ENCODE measurements around the gene POMGNT1.
A peak's percentile ranks its signal among the peaks of the same experiment; 100 is the strongest.

Gene POMGNT1

DNA sequence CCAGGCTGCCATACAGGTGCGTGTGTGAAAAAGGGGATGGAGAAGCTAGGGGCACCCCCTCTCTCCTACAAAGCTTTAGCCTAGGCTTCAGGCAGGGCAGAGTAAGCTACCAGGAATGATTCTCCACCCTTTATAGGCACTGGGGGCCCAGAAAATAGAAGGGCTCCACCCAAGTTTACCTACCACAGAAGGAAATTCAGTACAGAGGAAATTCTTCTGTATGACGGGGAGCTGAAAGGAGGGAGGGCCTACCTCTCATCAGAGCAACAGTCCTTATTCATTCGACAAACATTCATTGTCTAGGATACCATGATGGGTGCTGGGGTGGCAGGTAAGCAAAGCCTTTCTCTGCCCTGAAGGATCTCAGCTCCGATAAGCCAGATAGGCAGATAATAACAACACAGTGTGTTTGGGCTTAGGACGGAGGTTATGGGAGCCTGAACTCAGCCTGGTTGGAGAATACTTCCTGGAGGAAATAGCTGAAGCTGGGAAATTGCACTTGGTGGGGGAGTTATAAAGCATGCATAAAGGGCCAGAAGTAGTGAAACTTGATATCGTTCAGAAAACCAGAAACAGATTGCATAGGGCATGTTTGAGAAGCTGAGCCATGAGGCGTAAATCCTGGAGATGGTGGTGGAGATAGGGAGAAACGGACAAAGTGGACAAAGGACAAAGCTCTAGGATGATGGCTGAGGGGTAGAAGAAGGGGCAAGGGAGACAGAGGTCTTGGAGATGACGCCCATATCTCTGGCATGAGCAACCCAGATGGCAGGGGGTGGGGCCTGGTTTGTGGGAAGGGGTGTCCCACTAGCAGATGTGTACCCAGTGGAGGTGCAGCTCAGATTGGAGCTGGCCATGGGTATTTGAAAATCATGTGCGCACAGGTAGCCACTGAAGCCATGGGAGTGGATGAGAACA is 16.6 kb downstream of the POMGNT1 start:
- DNase-seq, result no peak

DNA sequence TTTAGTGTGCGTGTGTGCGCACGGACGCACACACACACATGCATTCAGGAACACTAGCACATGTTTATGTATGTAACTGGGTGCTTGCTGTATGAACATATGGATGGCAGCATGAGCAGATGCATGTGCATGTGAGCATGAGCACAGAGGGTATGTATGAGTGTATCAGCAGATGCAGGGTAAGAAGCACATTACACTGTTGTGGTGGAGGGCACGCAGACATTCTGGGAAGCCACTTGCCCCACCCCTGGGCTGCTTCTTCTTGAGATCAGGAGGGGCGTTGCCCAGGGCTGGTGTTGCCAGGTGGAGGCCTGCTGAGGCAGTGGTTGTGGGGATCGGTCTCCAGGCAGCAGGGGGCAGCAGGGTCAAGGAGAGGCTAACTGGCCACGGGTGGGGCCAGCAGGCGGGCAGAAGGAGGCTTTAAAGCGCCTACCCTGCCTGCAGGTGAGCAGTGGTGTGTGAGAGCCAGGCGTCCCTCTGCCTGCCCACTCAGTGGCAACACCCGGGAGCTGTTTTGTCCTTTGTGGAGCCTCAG is 18.1 kb downstream of the POMGNT1 start:
- DNase-seq, result peak; percentile 76

DNA sequence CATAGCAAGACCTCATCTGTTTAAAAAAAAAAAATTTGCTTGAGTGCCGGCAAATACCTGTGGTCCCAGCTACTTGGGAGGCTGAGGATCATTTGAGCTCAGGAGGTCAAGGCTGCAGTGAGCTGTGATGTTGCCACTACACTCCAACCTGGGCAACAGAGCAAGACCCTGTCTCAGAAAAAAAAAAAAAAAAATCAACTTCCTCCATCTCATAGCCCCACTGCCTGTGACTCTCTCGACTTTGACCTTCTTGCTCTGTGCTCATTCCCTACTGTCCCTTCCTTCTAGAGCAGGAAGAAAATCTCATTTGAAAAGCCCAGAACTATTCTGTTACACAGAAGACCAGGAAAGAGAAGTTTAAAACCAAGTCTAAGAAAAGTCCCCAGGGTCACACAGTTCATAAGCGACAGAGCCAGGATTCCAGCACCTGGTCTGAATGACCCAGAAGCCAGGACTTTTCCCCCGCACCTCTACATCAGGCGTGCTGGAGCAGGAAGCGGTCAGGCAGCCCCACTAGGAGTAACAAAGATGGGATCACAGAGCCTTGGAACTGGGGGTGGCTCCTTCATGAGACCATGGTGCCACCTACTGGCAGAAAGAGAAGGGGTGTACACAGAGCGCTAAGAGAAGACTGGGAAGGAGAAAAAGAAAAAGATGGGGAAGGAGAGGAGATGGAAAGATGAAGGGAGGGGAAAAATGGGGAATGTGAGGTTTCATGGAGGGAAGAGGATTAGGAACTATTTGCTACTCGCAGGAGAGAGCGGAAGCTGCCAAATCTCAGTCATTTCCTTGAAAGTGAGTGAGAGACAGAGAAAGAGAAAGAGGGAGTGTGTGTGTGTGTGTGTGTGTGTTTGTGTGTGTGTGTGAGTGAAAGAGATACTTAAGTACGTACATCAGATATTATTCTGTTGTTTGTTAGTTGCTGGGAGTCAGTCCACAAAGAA is 18.8 kb downstream of the POMGNT1 start:
- DNase-seq, result peak; percentile 86

DNA sequence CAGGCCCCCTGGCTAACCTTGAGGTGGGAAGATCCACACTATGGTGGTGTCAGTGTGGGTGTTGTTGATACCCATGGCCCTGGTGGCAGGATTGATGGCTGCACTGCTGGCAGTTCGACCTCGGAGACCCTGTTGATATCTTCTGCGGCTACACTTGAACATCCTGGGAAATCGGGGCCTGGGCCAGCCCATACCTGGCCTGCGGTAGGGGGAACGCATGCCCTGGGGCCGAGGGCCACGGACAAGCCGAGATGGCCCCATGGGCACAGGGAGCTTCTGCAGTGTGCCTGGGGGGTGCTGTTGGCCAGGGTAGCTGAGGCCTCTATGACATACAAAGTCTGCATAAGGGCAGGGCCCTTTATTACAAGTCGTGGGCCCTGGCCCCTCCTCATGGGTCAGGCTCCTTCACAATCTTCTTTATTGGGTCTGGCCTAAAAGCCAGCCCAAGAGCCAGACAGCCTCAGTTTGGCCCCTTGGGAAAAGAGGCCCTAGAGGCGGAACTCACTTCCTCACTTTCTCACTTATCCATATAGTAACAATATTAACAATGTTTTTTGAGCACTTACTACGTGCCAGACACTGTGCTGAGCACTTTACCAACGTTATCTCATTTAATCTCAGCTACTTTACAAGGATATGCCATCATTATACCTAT is 21.9 kb downstream of the POMGNT1 start, which contains the start of gene P3R3URF:
Gene P3R3URF, minus strand, starts transcription at position 278 of the 655 bp plus-strand sequence. Its CDS starts 17 bp downstream, at position 261.
- DNase-seq, result no peak

DNA sequence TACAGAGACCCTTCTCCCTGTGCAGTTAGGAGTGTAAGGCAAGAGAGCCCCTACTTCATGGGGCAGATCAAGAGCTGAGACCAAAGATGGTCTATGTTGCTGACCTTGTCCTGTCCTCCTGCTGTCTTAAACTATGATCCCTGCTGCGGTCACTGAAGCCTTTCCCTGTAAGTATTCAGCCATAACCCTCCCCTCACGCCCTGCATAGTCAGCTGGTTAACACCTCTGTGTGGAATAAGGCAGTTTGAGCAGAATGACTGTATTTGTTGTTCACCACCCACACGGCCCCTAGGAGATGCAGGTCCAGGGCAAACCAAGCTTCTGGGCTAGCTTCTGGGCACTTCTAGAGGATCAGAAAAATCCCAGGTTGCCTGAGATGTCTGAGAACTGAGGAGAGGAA is 23.0 kb downstream of the POMGNT1 start:
- DNase-seq, result no peak

DNA sequence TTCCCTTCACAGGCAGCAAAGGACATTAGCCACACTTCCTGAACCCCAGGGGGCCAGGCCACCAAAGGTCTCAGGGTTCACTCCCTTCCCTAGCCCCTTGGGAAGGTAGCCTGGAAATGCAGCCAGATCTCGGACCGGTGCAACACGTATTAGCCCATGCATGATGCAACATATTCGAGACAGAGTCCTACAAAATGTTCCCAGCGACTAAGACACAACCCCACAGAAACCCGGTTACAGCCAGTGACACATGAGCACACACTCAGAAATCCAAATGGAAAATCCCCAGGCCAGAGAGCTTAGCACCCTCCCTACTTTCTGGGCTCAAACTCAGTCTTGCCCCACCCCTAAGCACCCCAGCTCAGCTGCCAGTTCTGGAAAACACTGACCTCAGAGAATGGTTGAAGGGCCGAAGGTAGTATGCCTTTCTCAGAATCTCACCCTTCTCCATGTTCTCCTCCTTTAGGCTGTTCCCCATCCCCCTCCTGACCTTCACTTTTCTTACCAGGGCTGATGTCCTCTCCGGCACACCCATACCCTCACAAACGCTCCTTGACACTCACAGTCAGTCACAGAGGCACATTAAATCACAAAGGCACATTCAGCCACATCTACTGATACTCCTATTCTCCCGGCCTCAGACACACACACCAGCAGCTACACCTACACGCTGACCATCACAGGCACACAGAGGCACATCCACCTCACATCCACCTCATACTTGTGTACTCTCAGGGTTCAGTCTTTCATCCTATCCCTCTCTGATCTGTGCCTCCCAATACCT is 23.6 kb downstream of the POMGNT1 start, which contains the start of gene TSPAN1:
Gene TSPAN1, plus strand, starts transcription at position 640 of the 784 bp plus-strand sequence. CDS start 6,021 bp downstream, outside the sequence.
- no peak for DNase-seq

DNA sequence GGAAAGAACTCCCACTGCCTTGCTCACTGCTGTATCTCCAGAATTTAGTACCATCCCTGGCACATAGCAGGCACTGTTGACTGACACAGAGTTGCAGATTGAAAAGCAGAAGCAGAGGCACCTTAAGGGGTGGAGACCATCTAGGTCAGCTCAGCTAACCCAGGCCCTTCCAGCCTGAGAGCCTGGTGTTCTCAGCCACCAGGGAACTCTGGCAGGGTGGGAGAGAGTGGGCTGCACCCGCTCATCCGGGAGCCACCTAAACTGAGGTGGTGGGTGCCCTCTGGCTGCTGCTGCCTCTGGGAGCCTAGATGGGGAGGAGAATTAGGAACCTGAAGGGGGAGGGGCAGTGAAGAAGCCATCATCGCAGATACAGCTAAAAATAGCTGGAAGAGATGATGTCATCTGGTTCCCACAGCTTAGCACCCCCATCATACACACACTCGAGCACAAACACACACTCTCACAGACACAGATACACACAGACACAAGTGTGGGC is 24.8 kb downstream of the POMGNT1 start:
- no peak for DNase-seq

DNA sequence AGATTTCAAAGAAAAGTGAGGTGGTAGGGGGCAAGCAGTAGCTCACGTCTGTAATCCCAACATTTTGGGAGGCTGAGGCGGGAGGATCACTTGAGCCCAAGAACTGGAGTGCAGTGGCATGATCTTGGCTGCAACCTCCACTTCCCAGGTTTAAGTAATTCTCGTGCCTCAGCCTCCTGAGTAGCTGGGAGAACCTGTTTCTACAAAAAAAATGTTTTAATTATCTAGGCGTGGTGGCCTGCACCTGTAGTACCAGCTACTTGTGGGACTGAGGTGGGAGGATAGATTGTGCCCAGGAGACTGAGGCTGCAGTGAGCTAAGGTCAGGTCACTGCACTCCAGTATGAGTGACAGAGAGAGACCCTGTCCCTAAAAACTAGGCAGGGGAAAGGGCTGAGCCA is 25.9 kb downstream of the POMGNT1 start:
- no peak for DNase-seq

DNA sequence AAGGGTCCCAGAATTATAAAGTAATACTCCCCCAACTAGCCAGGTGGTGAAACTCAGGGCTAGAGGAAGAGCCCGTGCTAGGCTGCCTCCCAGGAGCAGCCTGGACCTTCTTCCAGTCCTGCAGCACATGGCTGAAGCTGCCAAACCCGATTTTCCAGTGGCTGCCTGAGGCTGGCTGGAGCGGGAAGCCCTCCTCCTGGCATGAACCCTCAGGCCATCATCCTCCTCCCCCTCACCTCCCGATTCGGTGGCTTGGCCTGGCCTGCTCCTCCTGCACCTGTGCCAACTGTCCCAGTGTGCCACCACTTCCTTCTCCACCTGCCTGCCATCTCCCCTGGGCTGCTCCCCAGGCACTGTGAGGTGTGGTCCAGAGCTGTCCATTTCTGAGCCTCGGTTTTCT is 26.4 kb downstream of the POMGNT1 start:
- DNase-seq, result no peak

DNA sequence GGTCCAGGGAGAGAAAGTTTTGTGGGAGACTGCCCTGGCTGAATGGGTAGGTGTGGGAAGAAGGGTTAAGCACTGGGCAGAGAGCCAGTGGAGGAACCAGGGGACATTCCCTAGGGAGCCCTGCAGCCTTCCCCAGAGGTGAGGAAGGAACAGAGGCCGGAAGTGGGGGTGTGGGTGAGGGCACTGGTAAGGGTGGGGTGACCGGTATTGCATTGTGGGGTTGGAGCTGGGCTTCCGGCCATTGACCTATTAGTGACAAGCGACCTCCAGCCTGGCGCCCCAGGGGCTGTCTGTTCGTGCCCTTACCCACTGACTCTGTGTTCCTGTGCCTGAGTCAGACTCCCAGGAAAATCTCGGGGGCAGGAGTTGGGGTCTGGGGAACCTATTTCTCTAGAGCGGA is 26.9 kb downstream of the POMGNT1 start:
- no peak for DNase-seq

DNA sequence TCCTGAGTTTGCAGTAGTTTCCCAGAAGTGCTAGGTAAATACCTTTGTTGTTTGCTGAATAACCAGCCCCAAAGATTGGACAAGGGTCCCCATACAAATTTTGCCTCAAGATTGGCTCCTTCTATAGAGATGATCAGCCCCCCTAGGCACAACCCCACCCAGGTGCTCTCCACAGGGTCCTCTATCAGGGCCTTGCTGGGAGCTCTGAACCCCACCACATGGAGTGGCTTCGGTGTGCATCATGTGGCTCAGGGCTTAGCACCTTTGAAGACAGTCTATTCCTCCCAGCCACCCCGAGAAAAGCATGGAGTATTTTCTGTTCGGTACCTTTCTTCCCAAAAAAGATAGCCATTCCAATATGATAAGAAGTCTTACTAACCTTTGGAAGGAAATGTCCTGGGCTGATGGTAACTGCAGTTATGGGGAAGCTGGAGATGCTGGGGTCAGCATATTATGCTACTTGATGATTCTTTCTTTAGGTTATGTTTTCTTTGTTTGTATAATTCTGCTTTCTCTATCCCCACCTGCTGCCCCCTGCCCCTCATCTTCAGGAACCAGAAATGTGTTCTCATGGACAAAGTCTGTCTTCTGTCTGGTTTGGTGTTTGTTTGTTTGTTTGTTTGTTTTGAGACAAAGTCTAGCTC is 28.3 kb downstream of the POMGNT1 start:
- no peak for DNase-seq

DNA sequence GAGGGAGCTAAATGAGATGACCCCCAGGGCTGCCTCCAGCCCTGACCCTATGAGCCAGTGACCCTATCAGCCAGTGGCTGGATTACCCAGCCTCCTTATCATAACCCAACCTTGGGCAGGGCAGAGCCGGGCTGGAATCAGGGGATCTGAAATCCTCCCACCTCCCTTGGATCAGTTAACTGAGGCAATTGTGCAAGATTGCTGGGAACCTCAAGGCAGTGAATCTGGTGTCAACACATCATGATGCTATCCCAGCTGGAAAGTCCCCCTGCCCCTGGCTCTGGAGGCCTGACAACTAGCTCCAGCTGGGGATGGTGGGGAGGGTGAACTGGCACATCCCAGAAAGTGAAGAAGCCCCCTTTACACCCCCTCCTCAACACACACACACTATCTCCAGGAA is 29.8 kb downstream of the POMGNT1 start:
- DNase-seq, result no peak

DNA sequence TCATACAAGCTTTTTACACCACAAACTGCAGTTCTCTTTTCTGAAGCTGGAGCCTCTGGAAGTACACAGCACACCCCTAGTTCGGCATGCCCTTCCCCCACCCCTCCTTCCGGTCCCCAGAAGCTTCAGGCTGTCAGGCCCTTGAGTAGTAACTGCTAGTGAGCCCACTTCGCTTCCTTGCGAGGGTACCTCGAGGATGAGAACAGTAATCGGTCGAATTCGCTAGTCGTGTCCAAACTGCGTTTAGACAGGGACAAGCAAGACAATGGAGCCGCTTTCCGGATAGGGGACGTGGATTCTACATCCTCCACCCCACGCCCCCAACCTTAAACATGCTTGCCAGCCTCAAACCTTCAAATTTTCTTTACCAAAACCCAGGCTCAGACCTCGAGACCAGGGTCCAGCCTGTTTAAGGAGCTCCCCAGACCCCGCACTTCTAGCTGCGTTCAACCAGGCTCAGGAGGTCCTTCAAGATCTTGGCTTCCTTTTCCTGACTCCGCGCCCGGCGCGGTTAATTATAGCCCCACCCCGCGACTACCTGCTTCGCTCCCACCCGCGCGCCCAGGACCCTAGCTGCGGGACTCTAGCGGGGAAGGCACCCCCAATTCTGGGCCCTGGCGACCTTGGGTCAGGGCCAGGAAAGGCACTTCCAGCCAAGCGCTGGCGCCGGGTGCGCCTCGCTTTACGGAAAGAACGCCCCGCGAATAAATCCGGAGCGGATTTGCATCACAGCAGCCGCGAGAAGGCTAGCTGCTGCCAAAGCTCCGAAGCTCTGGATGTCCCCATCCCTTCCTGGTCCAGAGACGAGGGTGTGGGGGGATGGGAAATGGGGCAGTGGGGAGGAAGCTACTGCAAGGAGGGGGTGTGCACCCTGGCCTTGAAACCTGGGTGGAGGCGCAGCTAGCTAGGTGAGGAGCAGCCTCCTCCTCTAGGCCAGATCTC is 31.4 kb downstream of the POMGNT1 start:
- DNase-seq, result no peak

DNA sequence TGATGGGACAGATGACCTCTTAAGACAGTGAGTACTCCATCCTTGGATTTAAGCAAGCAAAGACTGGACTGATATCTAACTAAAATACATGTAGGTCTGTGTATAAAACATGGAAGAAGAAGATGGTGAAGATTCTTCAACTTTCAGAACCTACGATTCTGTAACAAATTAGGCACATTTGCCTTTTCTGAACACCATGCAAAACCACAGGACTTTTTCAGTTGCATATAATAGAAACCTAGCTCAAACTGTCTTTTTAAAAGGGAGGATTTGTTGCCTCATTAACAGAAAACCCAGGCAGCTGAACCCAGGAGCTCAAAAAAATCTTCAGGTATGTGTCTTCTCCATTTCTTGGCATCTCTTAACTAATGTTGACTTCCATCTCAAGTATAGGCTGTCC is 38.0 kb downstream of the POMGNT1 start:
- no peak for DNase-seq

DNA sequence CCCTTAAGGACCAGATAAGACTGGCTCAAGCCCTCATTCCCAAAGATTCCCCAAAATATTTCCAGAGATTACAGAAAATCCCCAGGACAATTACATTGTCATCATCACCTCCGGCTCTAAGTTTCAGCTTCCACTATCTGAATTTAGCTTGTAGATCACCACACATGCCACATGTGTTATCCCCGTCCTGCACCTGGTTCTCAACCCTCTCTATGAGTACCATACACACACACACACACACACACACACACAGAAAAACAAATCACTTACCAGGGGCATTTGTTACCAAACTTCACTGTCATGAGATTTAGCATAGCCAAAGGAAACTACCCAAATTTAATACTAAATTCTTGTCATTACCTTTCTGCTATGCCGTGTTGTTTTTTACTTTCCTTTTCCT is 38.7 kb downstream of the POMGNT1 start:
- no peak for DNase-seq

DNA sequence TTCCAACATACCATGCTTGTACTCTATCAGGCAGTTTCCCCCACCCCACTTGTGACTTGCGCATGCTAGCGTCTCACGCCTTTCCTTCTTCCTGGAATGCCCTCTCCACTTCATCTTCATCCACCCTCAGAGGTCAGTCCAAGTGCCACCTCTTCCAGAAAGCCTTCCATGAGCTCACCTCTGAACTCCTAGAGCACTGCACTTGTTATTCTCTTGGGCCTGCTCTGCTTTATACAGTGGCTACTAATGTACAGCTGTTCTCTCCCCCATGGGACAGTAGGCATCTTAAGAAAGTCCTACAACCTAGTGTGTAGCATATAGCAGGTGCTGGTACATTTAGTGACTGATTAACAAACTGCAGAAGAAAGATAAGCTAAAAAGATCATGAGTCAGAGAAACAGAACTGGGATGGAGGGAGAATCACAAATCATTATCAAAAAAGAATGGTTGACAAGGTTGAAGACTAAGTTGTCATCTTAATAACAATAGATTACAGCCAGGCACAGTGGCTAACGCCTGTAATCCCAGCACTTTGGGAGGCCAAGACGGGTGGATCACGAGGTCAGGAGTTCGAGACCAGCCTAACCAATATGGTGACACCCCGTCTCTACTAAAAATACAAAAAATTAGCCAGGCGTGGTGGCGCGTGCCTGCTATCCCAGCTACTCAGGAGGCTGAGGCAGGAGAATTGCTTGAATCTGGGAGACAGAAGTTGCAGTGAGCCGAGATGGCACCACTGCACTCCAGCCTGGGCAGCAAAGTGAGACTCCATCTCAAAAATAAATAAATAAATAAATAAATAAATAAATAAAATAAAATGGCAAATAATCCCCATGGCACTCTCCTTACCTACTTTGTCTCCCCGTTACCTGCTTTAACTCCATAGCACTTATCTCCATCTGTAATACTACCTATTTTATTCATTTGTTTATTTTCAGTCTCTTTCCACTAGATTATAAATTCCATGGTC is 39.6 kb downstream of the POMGNT1 start:
- DNase-seq, result no peak

DNA sequence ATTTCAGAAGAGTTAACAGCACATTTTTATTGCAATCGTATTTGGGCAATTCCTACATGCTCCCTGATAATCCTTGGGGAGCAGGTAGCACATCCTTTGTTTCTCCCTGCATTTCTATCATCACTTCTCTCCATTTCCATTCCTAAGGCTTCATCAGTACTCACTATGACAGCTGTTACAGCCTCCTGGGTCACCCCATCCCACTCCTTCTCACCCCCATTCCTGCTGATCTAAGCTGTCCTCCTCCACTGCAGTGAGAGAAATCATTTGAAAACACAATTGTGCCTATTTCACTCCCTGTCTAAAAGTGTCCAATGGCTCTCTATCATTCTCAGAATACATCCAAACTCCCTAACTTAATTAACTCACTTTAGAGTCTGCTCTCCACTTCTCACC is 40.3 kb downstream of the POMGNT1 start:
- no peak for DNase-seq

DNA sequence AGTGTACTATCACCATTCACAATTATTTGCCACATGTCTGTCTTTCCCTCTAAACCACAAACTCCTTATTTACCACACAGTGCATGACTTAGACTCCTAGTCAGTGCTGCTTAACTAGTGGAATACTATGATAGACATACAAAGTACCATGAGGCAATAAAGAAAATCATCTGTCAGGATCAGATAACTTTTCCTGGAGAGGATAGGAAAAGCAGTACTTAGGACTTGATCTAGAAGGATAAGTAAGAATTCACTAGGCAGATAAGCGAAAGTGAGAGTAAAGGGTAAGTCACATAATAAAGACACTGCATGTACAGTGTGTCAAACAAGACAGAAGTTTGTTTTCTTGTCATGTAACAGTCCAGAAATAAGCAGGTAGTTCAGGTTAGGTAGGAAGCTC is 44.5 kb downstream of the POMGNT1 start:
- no peak for DNase-seq

DNA sequence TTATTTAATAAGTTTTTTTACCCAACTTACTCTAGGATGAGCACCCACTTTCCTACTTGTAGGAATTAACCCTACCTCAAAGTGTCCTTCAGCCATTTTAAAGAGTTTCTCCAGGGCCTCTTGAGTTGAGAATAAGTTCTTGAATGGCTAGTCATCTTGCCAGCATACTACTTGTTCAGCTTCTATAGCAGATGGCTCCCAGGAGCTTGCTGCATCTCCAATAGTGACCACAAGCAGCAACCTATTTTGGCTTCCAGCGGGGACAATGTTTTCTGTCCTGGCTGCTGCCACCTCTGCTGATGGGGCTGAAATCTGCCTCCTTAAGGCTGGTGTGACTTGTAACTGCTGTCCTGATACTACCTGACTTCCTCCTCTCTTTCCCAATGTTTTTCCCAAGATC is 45.0 kb downstream of the POMGNT1 start:
- no peak for DNase-seq

Measured in NCI-H748 treated with DMSO at 0.1 percent for 48 hours (cell line).